RKO (cell line): ENCODE results near the gene MUC21.
"Not testable (repeated sequence)": the region's sequence is repeated elsewhere in the genome, so short reads cannot be mapped to it uniquely, and the experiment has no call there.

ENCODE experiments used
- DNase-seq: peaks from one replicate; pipeline ENCODE4 v3.0.0-alpha.2; 2016; ENCODE audit warnings: low spot score

The MUC21 gene

GRCh38 chr6:31008165-31008564 is 24.6 kb downstream of the MUC21 start:
- no peak for DNase-seq

GRCh38 chr6:31009731-31010130 is 26.2 kb downstream of the MUC21 start:
- no peak for DNase-seq

DNA sequence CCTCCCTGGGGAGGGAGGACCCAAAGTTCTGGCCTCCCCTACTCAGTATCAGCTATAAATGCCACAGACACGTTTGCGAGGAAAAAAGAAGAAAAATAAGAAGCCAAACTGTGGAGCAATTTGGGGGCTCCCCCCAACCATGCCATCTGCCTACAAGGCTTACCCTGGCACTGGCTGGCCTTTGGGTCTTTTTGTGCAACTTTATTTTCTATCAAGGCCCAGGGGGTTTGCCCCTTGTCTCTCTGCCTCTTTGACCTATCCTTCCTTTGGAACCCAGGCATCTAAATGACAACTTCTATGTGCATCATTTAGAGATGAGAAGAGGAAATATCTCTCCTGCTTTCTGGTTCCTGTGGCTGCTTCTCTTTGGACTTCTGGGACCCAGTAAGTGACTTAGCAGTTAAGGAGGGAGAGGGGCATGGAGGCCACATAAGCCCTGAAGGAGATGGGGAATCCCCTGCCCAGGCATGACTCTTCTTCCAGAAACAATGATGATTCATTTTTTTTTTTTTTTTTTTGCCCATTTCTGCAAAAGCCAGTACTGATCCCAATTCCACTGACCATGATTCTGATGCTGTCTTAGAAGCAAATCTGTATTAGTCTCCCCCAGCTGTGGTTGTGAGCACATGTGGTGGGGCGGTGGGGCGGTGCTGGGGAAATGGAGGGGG is 27.0 kb downstream of the MUC21 start, which contains the start of gene MUC22:
Gene MUC22 (plus strand): TSS at position 82 of the 668 bp plus-strand sequence. CDS start 233 bp downstream, at position 315.
- DNase-seq, result no peak

DNA sequence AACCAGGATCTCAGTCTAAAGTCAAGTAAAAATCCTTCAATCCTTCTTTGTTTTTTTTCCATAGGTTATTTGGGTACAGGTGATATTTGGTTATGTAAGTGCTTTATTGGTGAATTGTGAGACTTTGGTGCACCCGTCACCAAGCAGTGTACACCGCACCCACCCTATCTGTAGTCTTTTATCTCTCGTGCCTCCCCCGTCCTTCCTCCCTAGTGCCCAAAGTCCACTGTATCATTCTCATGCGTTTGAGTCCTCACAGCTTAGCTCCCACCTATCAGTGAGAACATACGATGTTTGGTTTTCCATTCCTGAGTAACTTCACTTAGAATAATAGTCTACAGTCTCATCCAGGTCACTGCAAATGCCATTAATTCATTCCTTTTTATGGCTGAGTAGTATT is 27.6 kb downstream of the MUC21 start:
- no peak for DNase-seq

GRCh38 chr6:31016659-31017299 is 33.3 kb downstream of the MUC21 start:
- DNase-seq, result no peak

DNA sequence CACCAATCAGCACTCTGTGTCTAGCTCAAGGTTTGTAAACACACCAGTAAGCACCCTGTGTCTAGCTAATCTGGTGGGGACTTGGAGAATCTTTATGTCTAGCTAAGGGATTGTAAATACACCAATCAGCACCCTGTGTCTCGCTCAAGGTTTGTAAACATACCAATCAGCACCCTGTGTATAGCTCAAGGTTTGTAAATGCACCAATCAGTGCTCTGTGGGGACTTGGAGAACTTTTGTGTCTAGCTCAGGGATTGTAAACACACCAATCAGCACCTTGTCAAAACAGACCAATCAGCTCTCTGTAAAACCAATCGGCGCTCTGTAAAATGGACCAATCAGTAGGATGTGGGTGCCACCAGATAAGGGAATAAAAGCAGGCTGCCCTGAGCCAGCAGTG is 33.9 kb downstream of the MUC21 start:
- DNase-seq, result not testable (repeated sequence)

DNA sequence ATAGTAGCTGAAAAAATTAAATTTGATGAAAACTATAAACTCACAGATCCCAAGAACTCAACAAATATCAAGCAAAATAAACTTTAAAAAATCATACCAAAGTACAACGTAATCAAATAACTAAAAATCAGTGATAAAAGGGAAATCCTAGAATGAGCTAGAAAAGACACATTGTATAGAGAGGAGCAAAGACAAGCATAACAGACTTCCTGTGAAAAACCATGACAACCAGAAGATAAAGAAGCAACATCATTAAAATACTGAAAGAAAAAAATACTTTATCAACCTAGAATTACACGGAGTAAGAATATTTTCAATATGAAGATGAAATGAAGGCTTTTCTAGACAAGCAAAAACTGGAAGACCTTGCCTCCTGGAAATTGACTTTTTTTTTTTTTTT is 36.5 kb downstream of the MUC21 start:
- DNase-seq, result no peak

DNA sequence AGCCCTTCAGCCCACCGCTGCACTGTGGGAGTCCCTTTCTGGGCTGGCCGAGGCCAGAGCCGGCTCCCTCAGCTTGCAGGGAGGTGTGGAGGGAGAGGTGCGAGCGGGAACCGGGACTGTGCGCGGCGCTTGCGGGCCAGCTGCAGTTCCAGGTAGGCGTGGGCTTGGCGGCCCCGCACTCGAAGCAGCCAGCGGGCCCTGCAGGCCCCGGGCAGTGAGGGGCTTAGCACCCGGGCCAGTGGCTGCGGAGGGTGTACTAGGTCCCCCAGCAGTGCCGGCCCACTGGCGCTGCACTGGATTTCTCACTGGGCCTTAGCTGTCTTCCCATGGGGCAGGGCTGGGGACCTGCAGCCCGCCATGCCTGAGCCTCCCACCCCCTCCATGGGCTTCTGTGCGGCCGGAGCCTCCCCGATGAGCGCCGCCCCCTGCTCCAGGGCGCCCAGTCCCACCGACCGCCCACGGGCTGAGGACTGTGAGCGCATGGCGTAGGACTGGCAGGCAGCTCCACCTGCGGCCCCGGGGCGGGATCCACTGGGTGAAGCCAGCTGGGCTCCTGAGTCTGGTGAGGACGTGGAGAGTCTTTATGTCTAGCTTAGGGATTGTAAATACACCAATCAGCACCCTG is 37.2 kb downstream of the MUC21 start:
- not testable (repeated sequence) for DNase-seq

DNA sequence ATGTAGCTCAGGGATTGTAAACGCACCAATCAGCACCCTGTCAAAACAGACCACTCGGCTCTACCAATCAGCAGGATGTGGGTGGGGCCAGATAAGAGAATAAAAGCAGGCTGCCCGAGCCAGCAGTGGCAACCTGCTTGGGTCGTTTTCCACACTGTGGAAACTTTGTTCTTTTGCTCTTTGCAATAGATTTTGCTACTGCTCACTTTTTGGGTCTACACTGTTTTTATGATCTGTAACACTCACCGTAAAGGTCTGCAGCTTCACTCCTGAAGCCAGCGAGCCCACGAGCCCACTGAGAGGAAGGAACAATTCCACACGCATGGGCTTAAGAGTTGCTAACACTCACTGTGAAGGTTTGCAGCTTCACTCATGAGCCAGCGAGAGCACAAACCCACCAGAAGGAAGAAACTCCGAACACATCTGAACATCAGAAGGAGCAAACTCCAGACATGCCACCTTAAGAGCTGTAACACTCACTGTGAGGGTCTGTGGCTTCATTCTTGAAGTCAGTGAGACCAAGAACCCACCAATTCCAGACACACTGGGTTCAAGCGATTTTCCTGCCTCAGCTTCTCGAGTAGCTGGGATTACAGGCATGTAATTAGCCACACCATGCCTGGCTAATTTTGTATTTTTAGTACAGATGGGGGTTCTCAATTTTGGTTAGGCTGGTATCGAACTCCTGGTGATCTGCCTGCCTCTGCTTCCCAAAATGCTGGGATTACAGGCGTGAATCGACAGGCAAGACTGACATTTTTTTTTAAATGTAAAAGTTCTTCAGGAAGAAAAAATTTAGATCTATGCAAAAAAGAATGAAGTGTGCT is 38.4 kb downstream of the MUC21 start:
- DNase-seq, result not testable (repeated sequence)

- no peak for DNase-seq
These were observed 42.1 kb downstream of the MUC21 start for GRCh38 chr6:31025595-31025994.

GRCh38 chr6:31031095-31031494 is 47.6 kb downstream of the MUC21 start:
- no peak for DNase-seq

GRCh38 chr6:31033075-31033474 is 49.6 kb downstream of the MUC21 start:
- DNase-seq, result no peak

DNA sequence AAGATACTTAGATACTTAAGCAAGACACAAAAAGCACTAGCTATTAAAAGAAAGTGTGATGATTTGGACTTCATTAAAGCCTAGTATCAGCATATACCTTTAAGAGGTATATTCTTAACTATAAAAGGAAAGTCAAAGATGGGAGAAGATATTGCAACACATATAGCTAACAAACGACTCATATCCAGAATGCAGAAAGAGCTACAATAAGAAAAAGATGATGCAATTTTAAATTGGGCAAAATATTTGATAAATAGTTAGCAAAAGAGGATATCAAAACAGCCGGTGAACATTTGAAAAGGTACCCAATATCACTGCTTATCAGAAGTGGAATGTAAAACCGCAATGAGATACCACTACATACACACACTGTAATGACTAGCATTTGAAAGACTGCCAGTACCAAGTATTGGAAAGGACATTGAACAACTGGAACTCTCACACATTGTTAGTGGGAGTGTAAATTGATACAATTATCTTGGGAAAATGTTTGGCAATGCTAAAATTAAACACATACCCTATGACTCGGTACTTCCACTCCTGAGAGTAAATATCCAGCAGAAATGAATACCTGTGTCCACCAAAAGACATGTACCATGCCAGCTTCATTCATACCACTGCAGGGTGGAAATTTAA is 52.5 kb downstream of the MUC21 start:
- DNase-seq, result no peak

GRCh38 chr6:31037169-31037568 is 53.7 kb downstream of the MUC21 start:
- DNase-seq, result no peak

- DNase-seq, result no peak
These were observed 54.2 kb downstream of the MUC21 start for GRCh38 chr6:31037682-31038081.

DNA sequence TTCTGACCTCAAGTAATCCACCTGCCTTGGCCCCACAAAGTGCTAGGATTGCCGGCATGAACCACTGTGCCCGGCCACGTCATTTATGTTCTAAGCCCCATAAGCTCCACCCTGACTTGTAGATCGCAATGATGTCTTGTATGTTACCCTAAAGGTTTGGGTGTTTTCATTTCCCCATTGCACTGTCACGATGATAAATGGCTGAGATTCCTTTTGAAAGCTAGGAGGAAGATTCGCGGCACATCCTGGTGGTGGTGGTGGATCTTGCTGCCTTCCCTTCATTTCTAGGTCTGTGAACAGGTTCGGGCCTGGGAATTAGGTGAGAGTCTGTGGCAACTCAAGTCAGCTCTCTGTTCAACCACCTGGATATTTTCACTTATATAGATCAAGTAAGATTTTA is 55.0 kb downstream of the MUC21 start:
- no peak for DNase-seq
